Ascending aorta (tissue), 2 donors: Measurements from ENCODE around the gene TMEM181. TPM values are rescaled to one million over a fixed set of nuclear protein-coding genes. Genes with fewer than 3 reads are reported as not detected.
A peak's percentile ranks its signal among the peaks of the same experiment; 100 is the strongest.
"Not testable (repeated sequence)": the region's sequence is repeated elsewhere in the genome, so short reads cannot be mapped to it uniquely, and the experiment has no call there.

Experiments
- DNase-seq, 2 donors: peaks; one replicate each; pipeline ENCODE4 v3.0.0-alpha.2; 2019; ENCODE audit warnings: low spot score in 2 of 2
- H3K27ac ChIP-seq, 2 donors: fragments of 200-600 bp; sonication (generic); one replicate each; pipeline ENCODE4 v1.5.1; 2016 to 2017; ENCODE audit warnings: mild to moderate bottlenecking in 1 of 2
- H3K27me3 ChIP-seq: fragments of 200-600 bp; sonication (generic); one replicate; pipeline ENCODE4 v1.5.1; 2017
- H3K36me3 ChIP-seq, 2 donors: fragments of 200-600 bp; sonication (generic); one replicate each; pipeline ENCODE4 v1.5.1; 2016
- H3K4me1 ChIP-seq, 2 donors: fragments of 200-600 bp; sonication (generic); one replicate each; pipeline ENCODE4 v1.5.1; 2016 to 2017; ENCODE audit warnings: mild to moderate bottlenecking in 1 of 2
- H3K4me3 ChIP-seq, 2 donors: fragments of 200-600 bp; sonication (generic); one replicate each; pipeline ENCODE4 v1.5.1; 2016 to 2017; ENCODE audit warnings: mild to moderate bottlenecking in 1 of 2
- H3K9me3 ChIP-seq, 2 donors: fragments of 200-600 bp; sonication (generic); one replicate each; pipeline ENCODE4 v1.5.1; 2016
- intact Hi-C: fragments of 100-400 bp; cut with DNase I; formaldehyde crosslinking; loops from one replicate; pipeline ENCODE4 v1.15.1; 2023
- total RNA-seq: library from RNA; depleted of rRNA; stranded (reverse); fragments of >200 nt; gene quantifications from one replicate; pipeline ENCODE4 v1.1.0, GENCODE V29; 2016
- TF ChIP-seq, protein P1 (sequence below), 3 experiments: fragments of 200-600 bp in 2 of 3; fragments of 450-650 bp in 1 of 3; sonication (generic) in 2 of 3; IDR thresholded peaks; one replicate each; pipeline ENCODE4 v1.5.1; 2016 to 2019; ENCODE audit warnings: antibody characterized with exemption in 3 of 3, mild to moderate bottlenecking in 1 of 3, moderate library complexity in 1 of 3

TMEM181 gene
- total RNA-seq, 1 donor from 2014 or later: 16.3 TPM

DNA sequence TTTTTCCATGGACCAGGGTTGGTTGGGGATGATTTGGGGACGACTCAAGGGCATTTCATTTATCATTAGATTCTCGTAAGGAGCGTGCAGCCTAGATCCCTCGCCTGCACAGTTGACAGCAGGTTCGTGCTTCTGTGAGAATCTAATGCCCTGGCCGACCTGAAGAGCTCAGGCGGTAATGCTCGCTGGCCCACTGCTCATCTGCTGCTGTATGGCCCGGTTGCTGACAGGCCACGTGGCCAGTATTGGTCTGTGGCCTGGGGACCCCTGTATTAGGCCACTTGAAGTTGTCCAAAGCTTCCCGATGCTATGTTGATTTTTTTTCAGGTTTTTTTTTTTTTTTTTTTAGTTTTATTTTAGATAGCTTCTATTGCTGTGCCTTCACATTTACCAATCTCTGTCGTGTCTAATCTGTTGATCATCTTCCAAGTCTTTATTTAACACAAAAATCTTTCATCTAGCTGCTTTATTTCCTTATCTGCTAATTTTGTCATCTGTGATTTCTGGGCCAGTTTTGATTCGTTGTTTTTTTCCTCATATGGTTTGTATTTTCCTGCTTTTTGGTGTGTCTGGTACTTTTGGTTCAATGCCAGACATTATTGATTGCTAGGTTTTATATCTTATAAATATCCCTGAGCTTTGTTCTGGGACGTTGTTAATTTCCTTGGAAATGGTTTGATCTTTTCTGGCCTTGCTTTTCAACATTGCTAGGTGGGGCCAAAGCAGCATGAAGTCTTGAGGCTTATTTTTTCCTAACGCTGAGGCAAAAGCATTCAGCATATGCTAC, 43.6 kb downstream of the TMEM181 start:
- no peaks in the 10 kb centered on the region for H3K27me3 ChIP-seq
- TF ChIP-seq, protein P1, sequence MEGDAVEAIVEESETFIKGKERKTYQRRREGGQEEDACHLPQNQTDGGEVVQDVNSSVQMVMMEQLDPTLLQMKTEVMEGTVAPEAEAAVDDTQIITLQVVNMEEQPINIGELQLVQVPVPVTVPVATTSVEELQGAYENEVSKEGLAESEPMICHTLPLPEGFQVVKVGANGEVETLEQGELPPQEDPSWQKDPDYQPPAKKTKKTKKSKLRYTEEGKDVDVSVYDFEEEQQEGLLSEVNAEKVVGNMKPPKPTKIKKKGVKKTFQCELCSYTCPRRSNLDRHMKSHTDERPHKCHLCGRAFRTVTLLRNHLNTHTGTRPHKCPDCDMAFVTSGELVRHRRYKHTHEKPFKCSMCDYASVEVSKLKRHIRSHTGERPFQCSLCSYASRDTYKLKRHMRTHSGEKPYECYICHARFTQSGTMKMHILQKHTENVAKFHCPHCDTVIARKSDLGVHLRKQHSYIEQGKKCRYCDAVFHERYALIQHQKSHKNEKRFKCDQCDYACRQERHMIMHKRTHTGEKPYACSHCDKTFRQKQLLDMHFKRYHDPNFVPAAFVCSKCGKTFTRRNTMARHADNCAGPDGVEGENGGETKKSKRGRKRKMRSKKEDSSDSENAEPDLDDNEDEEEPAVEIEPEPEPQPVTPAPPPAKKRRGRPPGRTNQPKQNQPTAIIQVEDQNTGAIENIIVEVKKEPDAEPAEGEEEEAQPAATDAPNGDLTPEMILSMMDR (IDR thresholded peaks at IDR 0.05): no peak
- peaks cover 7 to 24% of the 10 kb centered on the region in 2 donors for H3K36me3 ChIP-seq
- no peak overlapping the region for H3K4me3 ChIP-seq
- no peak for DNase-seq
- H3K27ac ChIP-seq: no peak overlapping the region
- H3K4me1 ChIP-seq: peaks cover 0 to 3% of the 10 kb centered on the region in 2 donors
- intact Hi-C loops: loop anchor here (2.0 kb wide), 1 partner anchor 381 kb away; no protein-coding TSS in a partner anchor
- no peaks in the 10 kb centered on the region for H3K9me3 ChIP-seq

DNA sequence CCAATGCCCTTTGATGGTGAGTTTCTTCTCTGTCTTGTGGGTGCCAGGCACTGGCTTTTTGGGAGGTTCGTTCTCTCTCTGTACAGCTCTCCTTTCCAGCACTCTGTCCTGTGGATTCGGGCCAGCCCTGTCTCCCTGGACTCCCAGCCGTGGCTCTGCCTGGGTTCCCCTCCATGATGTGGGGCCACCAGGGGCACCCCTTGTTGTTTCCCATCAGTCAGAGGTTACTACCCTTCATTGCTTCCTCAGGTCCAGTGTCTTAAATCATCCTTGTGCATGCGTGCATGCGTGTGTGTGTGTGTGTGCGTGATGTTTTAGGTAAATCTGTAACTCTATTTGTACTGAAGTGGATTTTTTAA, 44.1 kb downstream of the TMEM181 start:
- H3K27me3 ChIP-seq: no peaks in the 10 kb centered on the region
- no peak for DNase-seq
- intact Hi-C loops: loop anchor here (2.0 kb wide), 1 partner anchor 381 kb away; no protein-coding TSS in a partner anchor
- H3K4me3 ChIP-seq: no peak overlapping the region
- TF ChIP-seq, protein P1 (IDR thresholded peaks at IDR 0.05): no peak
- peaks cover 12 to 24% of the 10 kb centered on the region in 2 donors for H3K36me3 ChIP-seq
- H3K9me3 ChIP-seq: no peaks in the 10 kb centered on the region
- H3K4me1 ChIP-seq: peaks cover 0 to 3% of the 10 kb centered on the region in 2 donors
- no peak overlapping the region for H3K27ac ChIP-seq

DNA sequence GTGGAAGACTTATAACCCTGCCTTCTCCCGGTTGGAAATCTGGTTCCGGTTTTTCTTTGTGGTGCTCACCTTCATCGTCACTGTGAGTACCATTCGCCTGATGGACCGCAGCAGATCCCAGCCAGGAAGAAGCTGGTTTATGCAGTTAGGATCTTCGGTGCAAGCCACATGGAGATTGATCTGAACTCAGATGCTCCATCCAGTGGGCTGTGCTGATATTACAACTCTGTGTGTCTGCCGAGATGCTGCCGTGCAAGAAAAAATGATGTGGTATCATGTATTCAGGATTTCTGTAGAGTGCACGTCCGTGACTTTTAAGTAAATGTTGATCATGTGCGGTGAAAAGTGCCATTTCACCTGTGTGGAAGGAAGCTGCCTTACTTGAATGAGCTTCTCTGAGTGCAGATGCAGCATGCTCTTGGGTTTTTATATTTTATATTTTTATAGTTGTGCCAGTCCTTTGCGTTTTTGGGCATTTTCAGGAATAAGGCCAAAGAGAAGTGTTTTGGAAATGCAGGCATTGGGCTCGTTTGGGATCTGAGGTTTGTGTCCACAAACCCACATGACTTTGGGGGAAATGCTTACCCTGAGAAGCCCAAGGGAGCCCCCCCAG, 45.5 kb downstream of the TMEM181 start:
- no peak overlapping the region for H3K4me3 ChIP-seq
- H3K9me3 ChIP-seq: no peaks in the 10 kb centered on the region
- H3K27ac ChIP-seq: no peak overlapping the region
- intact Hi-C loops: loop anchor here (2.0 kb wide), 1 partner anchor 383 kb away; no protein-coding TSS in a partner anchor
- H3K4me1 ChIP-seq: peaks cover 0 to 3% of the 10 kb centered on the region in 2 donors
- peaks cover 10 to 25% of the 10 kb centered on the region in 2 donors for H3K36me3 ChIP-seq
- TF ChIP-seq, protein P1 (IDR thresholded peaks at IDR 0.05): peak; percentile 40 to 72 (median 71)
- H3K27me3 ChIP-seq: no peaks in the 10 kb centered on the region
- DNase-seq: no peak

DNA sequence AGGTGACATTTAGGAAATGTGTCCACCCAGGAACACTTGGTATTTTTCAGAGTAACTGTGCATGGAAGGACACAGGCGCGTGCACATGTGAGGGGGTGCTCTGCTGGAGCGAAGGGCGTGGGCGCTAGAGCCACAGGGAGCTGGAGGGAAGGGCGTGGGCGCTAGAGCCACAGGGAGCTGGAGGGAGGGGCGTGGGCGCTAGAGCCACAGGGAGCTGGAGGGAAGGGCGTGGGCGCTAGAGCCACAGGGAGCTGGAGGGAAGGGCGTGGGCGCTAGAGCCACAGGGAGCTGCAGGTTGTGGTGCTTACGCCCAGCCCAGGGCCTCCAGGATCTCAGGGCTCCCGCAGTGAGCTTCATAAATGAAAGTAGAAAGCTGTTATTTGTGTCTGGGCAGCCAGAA, 46.1 kb downstream of the TMEM181 start:
- DNase-seq, H3K4me3 ChIP-seq, H3K4me1 ChIP-seq, intact Hi-C loops, H3K27ac ChIP-seq, H3K27me3 ChIP-seq, H3K9me3 ChIP-seq: not testable (repeated sequence)
- H3K36me3 ChIP-seq: peaks cover 8 to 29% of the 10 kb centered on the region in 2 donors

DNA sequence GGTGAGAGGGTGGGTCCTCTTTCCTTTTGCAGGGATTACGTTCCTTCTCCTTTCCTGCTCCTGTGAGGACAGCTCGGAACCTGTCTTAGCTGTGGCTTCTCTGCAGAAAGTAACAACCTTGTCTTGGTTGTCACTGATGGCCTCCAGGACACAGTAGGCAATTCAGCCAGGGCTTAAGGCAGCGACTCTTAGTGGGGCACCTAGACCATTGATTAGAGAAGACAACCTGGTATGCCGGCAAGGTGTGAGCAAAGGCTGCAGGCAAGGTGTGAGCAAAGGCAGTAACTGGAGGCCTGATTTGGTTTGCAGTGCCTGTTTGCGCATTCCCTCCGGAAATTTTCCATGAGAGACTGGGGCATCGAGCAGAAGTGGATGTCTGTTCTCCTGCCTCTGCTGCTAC, 47.0 kb downstream of the TMEM181 start:
- H3K4me3 ChIP-seq: no peak overlapping the region
- intact Hi-C loops: no loop called here
- no peak for DNase-seq
- H3K4me1 ChIP-seq: peaks cover 0 to 11% of the 10 kb centered on the region in 2 donors
- no peaks in the 10 kb centered on the region for H3K9me3 ChIP-seq
- peaks cover 8 to 29% of the 10 kb centered on the region in 2 donors for H3K36me3 ChIP-seq
- H3K27ac ChIP-seq: no peak overlapping the region
- no peaks in the 10 kb centered on the region for H3K27me3 ChIP-seq
- TF ChIP-seq, protein P1 (IDR thresholded peaks at IDR 0.05): no peak
